HEK293 (cell line): ENCODE data around the gene ERBB4.

Experiments used
- BCL11A ChIP-seq: fragments of 450-650 bp; formaldehyde crosslinking; IDR thresholded peaks from 2 replicates; pipeline ENCODE4 v1.5.1; 2016; ENCODE audit warnings: low read depth, missing biosample characterization, missing genetic modification characterization
- GLI2 ChIP-seq: fragments of 450-650 bp; formaldehyde crosslinking; IDR thresholded peaks from 2 replicates; pipeline ENCODE4; 2017; ENCODE audit warnings: missing biosample characterization, missing genetic modification characterization, low read depth, borderline replicate concordance
- IKZF3 ChIP-seq: fragments of 450-650 bp; IDR thresholded peaks from 2 replicates; pipeline ENCODE4 v1.5.0; 2018; ENCODE audit warnings: missing biosample characterization, mild to moderate bottlenecking, missing genetic modification characterization, moderate library complexity
- KLF10 ChIP-seq: fragments of 450-650 bp; IDR thresholded peaks from 2 replicates; pipeline ENCODE4 v1.5.1; 2018; ENCODE audit warnings: missing biosample characterization, mild to moderate bottlenecking, missing genetic modification characterization
- KLF7 ChIP-seq: fragments of 450-650 bp; formaldehyde crosslinking; IDR thresholded peaks from 2 replicates; pipeline ENCODE4 v1.5.1; 2016; ENCODE audit warnings: missing biosample characterization, missing genetic modification characterization, borderline replicate concordance
- PRDM1 ChIP-seq: fragments of 450-650 bp; formaldehyde crosslinking; IDR thresholded peaks from 2 replicates; pipeline ENCODE4; 2016; ENCODE audit warnings: missing biosample characterization, missing genetic modification characterization
- SP7 ChIP-seq: fragments of 450-650 bp; formaldehyde crosslinking; IDR thresholded peaks from 2 replicates; pipeline ENCODE4 v1.5.1; 2016; ENCODE audit warnings: missing biosample characterization, missing genetic modification characterization
- WT1 ChIP-seq: fragments of 450-650 bp; formaldehyde crosslinking; IDR thresholded peaks from 2 replicates; pipeline ENCODE4 v1.5.1; 2016; ENCODE audit warnings: missing biosample characterization, missing genetic modification characterization
- ZBTB1 ChIP-seq: fragments of 450-650 bp; formaldehyde crosslinking; IDR thresholded peaks from 2 replicates; pipeline ENCODE4 v1.5.1; 2016; ENCODE audit warnings: missing biosample characterization, missing genetic modification characterization
- ZBTB21 ChIP-seq: fragments of 450-650 bp; formaldehyde crosslinking; IDR thresholded peaks from 2 replicates; pipeline ENCODE4 v1.5.1; 2017; ENCODE audit warnings: missing biosample characterization, missing genetic modification characterization
- ZEB2 ChIP-seq: fragments of 450-650 bp; formaldehyde crosslinking; IDR thresholded peaks from 2 replicates; pipeline ENCODE4 v1.5.1; 2016; ENCODE audit warnings: missing biosample characterization, missing genetic modification characterization
- ZFP69B ChIP-seq: fragments of 450-650 bp; formaldehyde crosslinking; IDR thresholded peaks from 2 replicates; pipeline ENCODE4 v1.5.1; 2016; ENCODE audit warnings: missing biosample characterization, missing genetic modification characterization
- ZNF324 ChIP-seq: fragments of 450-650 bp; formaldehyde crosslinking; IDR thresholded peaks from 2 replicates; pipeline ENCODE4 v1.5.1; 2016; ENCODE audit warnings: missing biosample characterization, missing genetic modification characterization
- ZNF394 ChIP-seq: fragments of 450-650 bp; formaldehyde crosslinking; IDR thresholded peaks from 2 replicates; pipeline ENCODE4 v1.5.1; 2016; ENCODE audit warnings: missing biosample characterization, missing genetic modification characterization, mild to moderate bottlenecking, moderate library complexity, borderline replicate concordance
- ZNF529 ChIP-seq: fragments of 450-650 bp; formaldehyde crosslinking; IDR thresholded peaks from 2 replicates; pipeline ENCODE4 v1.5.1; 2017; ENCODE audit warnings: missing genetic modification characterization, missing biosample characterization; ENCODE audit not compliant: insufficient replicate concordance
- ZNF558 ChIP-seq: fragments of 450-650 bp; formaldehyde crosslinking; IDR thresholded peaks from 2 replicates; pipeline ENCODE4 v1.5.1; 2016; ENCODE audit warnings: missing biosample characterization, missing genetic modification characterization
- ZNF596 ChIP-seq: fragments of 450-650 bp; IDR thresholded peaks from 2 replicates; pipeline ENCODE4 v1.5.0; 2018; ENCODE audit warnings: missing biosample characterization, mild to moderate bottlenecking, missing genetic modification characterization, moderate library complexity
- ZNF610 ChIP-seq: fragments of 450-650 bp; formaldehyde crosslinking; IDR thresholded peaks from 2 replicates; pipeline ENCODE4 v1.5.1; 2016; ENCODE audit warnings: missing biosample characterization, missing genetic modification characterization, borderline replicate concordance
- ZNF670 ChIP-seq: fragments of 450-650 bp; formaldehyde crosslinking; IDR thresholded peaks from 2 replicates; pipeline ENCODE4 v1.5.1; 2016; ENCODE audit warnings: missing biosample characterization, missing genetic modification characterization, low read depth
- ZNF791 ChIP-seq: fragments of 450-650 bp; formaldehyde crosslinking; IDR thresholded peaks from 2 replicates; pipeline ENCODE4 v1.5.1; 2016; ENCODE audit warnings: missing biosample characterization, missing genetic modification characterization
- ZNF843 ChIP-seq: fragments of 450-650 bp; formaldehyde crosslinking; IDR thresholded peaks from 2 replicates; pipeline ENCODE4 v1.5.1; 2016; ENCODE audit warnings: missing biosample characterization, missing genetic modification characterization
- ZSCAN30 ChIP-seq: fragments of 450-650 bp; IDR thresholded peaks from 2 replicates; pipeline ENCODE4 v1.5.1; 2018; ENCODE audit warnings: missing biosample characterization, mild to moderate bottlenecking, missing genetic modification characterization, moderate library complexity
- TF ChIP-seq, protein P1 (sequence below): fragments of 450-650 bp; formaldehyde crosslinking; IDR thresholded peaks from 2 replicates; pipeline ENCODE4 v1.5.1; 2017; ENCODE audit warnings: missing biosample characterization, missing genetic modification characterization
- TF ChIP-seq, protein P2 (sequence below): fragments of 450-650 bp; formaldehyde crosslinking; IDR thresholded peaks from 2 replicates; pipeline ENCODE4 v1.5.1; 2016; ENCODE audit warnings: missing biosample characterization, missing genetic modification characterization
- TF ChIP-seq, protein P3 (sequence below): fragments of 450-650 bp; formaldehyde crosslinking; IDR thresholded peaks from 2 replicates; pipeline ENCODE4 v1.5.1; 2017; ENCODE audit warnings: missing biosample characterization, missing genetic modification characterization
- TF ChIP-seq, protein P4 (sequence below): fragments of 450-650 bp; formaldehyde crosslinking; IDR thresholded peaks from 2 replicates; pipeline ENCODE4 v1.5.1; 2016; ENCODE audit warnings: missing biosample characterization, missing genetic modification characterization
- TF ChIP-seq, protein P5 (sequence below): fragments of 450-650 bp; IDR thresholded peaks from 2 replicates; pipeline ENCODE4 v1.5.1; 2018; ENCODE audit warnings: missing biosample characterization, mild to moderate bottlenecking, missing genetic modification characterization
- TF ChIP-seq, protein P6 (sequence below): fragments of 450-650 bp; formaldehyde crosslinking; IDR thresholded peaks from 2 replicates; pipeline ENCODE4 v1.5.1; 2016; ENCODE audit warnings: missing biosample characterization, missing genetic modification characterization, borderline replicate concordance

The ERBB4 gene

DNA sequence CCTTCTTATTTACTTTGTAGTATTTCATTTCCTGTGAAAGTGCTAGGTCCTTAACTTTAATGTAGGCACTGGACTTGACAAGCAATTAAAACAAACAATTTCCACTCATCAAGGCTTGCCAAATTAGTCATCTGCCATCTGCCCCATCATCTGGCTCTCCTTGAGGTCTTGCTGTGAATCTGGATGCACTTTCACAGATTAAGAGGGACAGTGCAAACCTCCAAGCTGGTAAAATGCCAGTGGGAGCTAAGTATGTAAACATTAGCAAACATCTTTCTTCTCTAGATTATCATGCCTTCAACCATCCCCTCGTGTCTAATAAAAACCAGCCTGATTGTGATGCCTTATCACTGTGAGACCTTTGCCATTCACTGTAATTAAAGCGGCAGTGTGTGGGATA is 402.9 kb downstream of the ERBB4 start (continued):
- TF ChIP-seq GLI2 (tag by site-specific recombination) (peak; percentile 51), WT1 (peak; percentile 97), PRDM1 (tag by site-specific recombination) (peak; percentile 47; the same call in 1 of the 2 replicates), ZNF610 (tag by site-specific recombination) (0 out of 2 replicates have a peak, but pooled peaks have one; percentile 59), ZNF394 (tag by site-specific recombination) (peak; percentile 29; the same call in 1 of the 2 replicates), ZNF558 (tag by site-specific recombination) (0 out of 2 replicates have a peak, but pooled peaks have one; percentile 20), ZNF843 (tag by site-specific recombination) (peak; percentile 90), ZFP69B (tag by site-specific recombination) (0 out of 2 replicates have a peak, but pooled peaks have one; percentile 40), IKZF3 (0 out of 2 replicates have a peak, but pooled peaks have one; percentile 44), ZNF670 (no peak), BCL11A (tag by site-specific recombination) (peak; percentile 87; the same call in 1 of the 2 replicates), ZNF324 (tag by site-specific recombination) (no peak), ZBTB1 (tag by site-specific recombination) (no peak), ZBTB21 (tag by site-specific recombination) (peak; percentile 30; the same call in 1 of the 2 replicates), ZNF596 (tag by site-specific recombination) (peak; percentile 53; the same call in 1 of the 2 replicates), SP7 (tag by site-specific recombination) (peak; percentile 93), KLF10 (peak; percentile 53; the same call in 1 of the 2 replicates), ZNF791 (tag by site-specific recombination) (no peak), ZSCAN30 (tag by site-specific recombination) (0 out of 2 replicates have a peak, but pooled peaks have one; percentile 38), KLF7 (tag by site-specific recombination) (peak; percentile 12; the same call in 1 of the 2 replicates), ZNF529 (tag by site-specific recombination) (no peak), ZEB2 (tag by site-specific recombination) (peak; percentile 92)
- TF ChIP-seq, protein P1, sequence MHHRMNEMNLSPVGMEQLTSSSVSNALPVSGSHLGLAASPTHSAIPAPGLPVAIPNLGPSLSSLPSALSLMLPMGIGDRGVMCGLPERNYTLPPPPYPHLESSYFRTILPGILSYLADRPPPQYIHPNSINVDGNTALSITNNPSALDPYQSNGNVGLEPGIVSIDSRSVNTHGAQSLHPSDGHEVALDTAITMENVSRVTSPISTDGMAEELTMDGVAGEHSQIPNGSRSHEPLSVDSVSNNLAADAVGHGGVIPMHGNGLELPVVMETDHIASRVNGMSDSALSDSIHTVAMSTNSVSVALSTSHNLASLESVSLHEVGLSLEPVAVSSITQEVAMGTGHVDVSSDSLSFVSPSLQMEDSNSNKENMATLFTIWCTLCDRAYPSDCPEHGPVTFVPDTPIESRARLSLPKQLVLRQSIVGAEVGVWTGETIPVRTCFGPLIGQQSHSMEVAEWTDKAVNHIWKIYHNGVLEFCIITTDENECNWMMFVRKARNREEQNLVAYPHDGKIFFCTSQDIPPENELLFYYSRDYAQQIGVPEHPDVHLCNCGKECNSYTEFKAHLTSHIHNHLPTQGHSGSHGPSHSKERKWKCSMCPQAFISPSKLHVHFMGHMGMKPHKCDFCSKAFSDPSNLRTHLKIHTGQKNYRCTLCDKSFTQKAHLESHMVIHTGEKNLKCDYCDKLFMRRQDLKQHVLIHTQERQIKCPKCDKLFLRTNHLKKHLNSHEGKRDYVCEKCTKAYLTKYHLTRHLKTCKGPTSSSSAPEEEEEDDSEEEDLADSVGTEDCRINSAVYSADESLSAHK (tag by site-specific recombination), result peak; percentile 78
- TF ChIP-seq, protein P2, sequence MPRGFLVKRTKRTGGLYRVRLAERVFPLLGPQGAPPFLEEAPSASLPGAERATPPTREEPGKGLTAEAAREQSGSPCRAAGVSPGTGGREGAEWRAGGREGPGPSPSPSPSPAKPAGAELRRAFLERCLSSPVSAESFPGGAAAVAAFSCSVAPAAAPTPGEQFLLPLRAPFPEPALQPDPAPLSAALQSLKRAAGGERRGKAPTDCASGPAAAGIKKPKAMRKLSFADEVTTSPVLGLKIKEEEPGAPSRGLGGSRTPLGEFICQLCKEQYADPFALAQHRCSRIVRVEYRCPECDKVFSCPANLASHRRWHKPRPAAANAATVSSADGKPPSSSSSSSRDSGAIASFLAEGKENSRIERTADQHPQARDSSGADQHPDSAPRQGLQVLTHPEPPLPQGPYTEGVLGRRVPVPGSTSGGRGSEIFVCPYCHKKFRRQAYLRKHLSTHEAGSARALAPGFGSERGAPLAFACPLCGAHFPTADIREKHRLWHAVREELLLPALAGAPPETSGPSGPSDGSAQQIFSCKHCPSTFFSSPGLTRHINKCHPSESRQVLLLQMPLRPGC (tag by site-specific recombination), result peak; percentile 82
- TF ChIP-seq, protein P3, sequence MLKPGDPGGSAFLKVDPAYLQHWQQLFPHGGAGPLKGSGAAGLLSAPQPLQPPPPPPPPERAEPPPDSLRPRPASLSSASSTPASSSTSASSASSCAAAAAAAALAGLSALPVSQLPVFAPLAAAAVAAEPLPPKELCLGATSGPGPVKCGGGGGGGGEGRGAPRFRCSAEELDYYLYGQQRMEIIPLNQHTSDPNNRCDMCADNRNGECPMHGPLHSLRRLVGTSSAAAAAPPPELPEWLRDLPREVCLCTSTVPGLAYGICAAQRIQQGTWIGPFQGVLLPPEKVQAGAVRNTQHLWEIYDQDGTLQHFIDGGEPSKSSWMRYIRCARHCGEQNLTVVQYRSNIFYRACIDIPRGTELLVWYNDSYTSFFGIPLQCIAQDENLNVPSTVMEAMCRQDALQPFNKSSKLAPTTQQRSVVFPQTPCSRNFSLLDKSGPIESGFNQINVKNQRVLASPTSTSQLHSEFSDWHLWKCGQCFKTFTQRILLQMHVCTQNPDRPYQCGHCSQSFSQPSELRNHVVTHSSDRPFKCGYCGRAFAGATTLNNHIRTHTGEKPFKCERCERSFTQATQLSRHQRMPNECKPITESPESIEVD (tag by site-specific recombination), result peak; percentile 82
- TF ChIP-seq, protein P4, sequence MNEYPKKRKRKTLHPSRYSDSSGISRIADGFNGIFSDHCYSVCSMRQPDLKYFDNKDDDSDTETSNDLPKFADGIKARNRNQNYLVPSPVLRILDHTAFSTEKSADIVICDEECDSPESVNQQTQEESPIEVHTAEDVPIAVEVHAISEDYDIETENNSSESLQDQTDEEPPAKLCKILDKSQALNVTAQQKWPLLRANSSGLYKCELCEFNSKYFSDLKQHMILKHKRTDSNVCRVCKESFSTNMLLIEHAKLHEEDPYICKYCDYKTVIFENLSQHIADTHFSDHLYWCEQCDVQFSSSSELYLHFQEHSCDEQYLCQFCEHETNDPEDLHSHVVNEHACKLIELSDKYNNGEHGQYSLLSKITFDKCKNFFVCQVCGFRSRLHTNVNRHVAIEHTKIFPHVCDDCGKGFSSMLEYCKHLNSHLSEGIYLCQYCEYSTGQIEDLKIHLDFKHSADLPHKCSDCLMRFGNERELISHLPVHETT (tag by site-specific recombination), result 0 out of 2 replicates have a peak, but pooled peaks have one; percentile 43
- TF ChIP-seq, protein P5, sequence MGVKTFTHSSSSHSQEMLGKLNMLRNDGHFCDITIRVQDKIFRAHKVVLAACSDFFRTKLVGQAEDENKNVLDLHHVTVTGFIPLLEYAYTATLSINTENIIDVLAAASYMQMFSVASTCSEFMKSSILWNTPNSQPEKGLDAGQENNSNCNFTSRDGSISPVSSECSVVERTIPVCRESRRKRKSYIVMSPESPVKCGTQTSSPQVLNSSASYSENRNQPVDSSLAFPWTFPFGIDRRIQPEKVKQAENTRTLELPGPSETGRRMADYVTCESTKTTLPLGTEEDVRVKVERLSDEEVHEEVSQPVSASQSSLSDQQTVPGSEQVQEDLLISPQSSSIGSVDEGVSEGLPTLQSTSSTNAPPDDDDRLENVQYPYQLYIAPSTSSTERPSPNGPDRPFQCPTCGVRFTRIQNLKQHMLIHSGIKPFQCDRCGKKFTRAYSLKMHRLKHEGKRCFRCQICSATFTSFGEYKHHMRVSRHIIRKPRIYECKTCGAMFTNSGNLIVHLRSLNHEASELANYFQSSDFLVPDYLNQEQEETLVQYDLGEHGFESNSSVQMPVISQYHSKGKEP, result peak; percentile 48
- TF ChIP-seq, protein P6, sequence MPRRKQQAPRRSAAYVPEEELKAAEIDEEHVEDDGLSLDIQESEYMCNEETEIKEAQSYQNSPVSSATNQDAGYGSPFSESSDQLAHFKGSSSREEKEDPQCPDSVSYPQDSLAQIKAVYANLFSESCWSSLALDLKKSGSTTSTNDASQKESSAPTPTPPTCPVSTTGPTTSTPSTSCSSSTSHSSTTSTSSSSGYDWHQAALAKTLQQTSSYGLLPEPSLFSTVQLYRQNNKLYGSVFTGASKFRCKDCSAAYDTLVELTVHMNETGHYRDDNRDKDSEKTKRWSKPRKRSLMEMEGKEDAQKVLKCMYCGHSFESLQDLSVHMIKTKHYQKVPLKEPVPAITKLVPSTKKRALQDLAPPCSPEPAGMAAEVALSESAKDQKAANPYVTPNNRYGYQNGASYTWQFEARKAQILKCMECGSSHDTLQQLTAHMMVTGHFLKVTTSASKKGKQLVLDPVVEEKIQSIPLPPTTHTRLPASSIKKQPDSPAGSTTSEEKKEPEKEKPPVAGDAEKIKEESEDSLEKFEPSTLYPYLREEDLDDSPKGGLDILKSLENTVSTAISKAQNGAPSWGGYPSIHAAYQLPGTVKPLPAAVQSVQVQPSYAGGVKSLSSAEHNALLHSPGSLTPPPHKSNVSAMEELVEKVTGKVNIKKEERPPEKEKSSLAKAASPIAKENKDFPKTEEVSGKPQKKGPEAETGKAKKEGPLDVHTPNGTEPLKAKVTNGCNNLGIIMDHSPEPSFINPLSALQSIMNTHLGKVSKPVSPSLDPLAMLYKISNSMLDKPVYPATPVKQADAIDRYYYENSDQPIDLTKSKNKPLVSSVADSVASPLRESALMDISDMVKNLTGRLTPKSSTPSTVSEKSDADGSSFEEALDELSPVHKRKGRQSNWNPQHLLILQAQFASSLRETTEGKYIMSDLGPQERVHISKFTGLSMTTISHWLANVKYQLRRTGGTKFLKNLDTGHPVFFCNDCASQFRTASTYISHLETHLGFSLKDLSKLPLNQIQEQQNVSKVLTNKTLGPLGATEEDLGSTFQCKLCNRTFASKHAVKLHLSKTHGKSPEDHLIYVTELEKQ (tag by site-specific recombination), result peak; percentile 96
